PC-9 (cell line): Measurements from ENCODE around the gene RAMP2. TPM values are rescaled to one million over a fixed set of nuclear protein-coding genes. Genes with fewer than 3 reads are reported as not detected.

ENCODE experiments used
- Bru-seq: library from RNA; stranded (reverse); fragments of 400-500 nt; gene quantifications from one replicate; lab custom pipeline; 2021; lab: Mats Ljungman, UMichigan
- BruChase-seq, 2 experiments: library from RNA; stranded (reverse); fragments of 400-500 nt; gene quantifications; one replicate each; lab custom pipeline; 2021; lab: Mats Ljungman, UMichigan
- BruUV-seq: library from RNA; stranded (reverse); fragments of 400-500 nt; replicated peaks from 2 replicates; lab custom pipeline; 2021; lab: Mats Ljungman, UMichigan
- CTCF ChIA-PET: fragments of 300-600 bp; sonication (Branson Sonifier 250); formaldehyde crosslinking; loops from one replicate; lab custom pipeline; 2022; ENCODE audit warnings: antibody characterized with exemption; lab: Charles Lee
- POLR2A ChIA-PET: fragments of 300-600 bp; sonication (Branson Sonifier 250); formaldehyde crosslinking; loops from one replicate; lab custom pipeline; 2022; ENCODE audit warnings: antibody characterized with exemption; ENCODE audit not compliant: unreplicated experiment; lab: Charles Lee
- DNase-seq, 2 experiments: peaks; one replicate each; pipeline versions ENCODE4 v3.0.0 to v3.0.0-alpha.2; 2015 to 2022; ENCODE audit warnings: mixed read lengths in 1 of 2
- H2AFZ ChIP-seq: fragments of 200-600 bp; sonication (generic); 2 replicates; pipeline ENCODE4 v1.8.1; 2017; ENCODE audit warnings: antibody characterized with exemption
- H3F3A ChIP-seq: fragments of 200-600 bp; sonication (generic); 2 replicates; pipeline ENCODE4 v1.8.1; 2017; ENCODE audit warnings: antibody characterized with exemption, mild to moderate bottlenecking, low read depth; ENCODE audit not compliant: insufficient read depth
- H3K27ac ChIP-seq: fragments of 200-600 bp; sonication (generic); 2 replicates; pipeline ENCODE4 v1.6.1; 2016; ENCODE audit warnings: mixed run types
- H3K27me3 ChIP-seq: fragments of 200-600 bp; sonication (generic); 2 replicates; pipeline ENCODE4 v1.6.1; 2016; ENCODE audit warnings: low read depth, mixed run types; ENCODE audit not compliant: insufficient read depth
- H3K36me3 ChIP-seq: fragments of 200-600 bp; sonication (generic); 2 replicates; pipeline ENCODE4 v1.6.1; 2016; ENCODE audit warnings: low read depth, mixed run types
- H3K4me1 ChIP-seq: fragments of 200-600 bp; sonication (generic); replicated peaks from 2 replicates; pipeline ENCODE4 v1.6.1; 2016; ENCODE audit warnings: mixed run types; ENCODE audit not compliant: insufficient read depth
- H3K4me2 ChIP-seq: fragments of 200-600 bp; sonication (generic); 2 replicates; pipeline ENCODE4 v1.6.1; 2017; ENCODE audit warnings: mixed run types
- H3K4me3 ChIP-seq: fragments of 200-600 bp; sonication (generic); 2 replicates; pipeline ENCODE4 v1.6.1; 2016; ENCODE audit warnings: mixed run types
- H3K79me2 ChIP-seq: fragments of 200-600 bp; sonication (generic); 2 replicates; pipeline ENCODE4 v1.6.1; 2017; ENCODE audit warnings: low read depth, mixed run types
- H3K9me2 ChIP-seq: fragments of 200-600 bp; sonication (generic); 2 replicates; pipeline ENCODE4 v1.8.1; 2017; ENCODE audit warnings: mild to moderate bottlenecking; ENCODE audit not compliant: insufficient read depth
- H3K9me3 ChIP-seq: fragments of 200-600 bp; sonication (generic); 2 replicates; pipeline ENCODE4 v1.8.1; 2016; ENCODE audit warnings: low read depth; ENCODE audit not compliant: insufficient read depth
- H4K20me1 ChIP-seq: fragments of 200-600 bp; sonication (generic); 2 replicates; pipeline ENCODE4 v1.8.1; 2017; ENCODE audit not compliant: insufficient read depth
- CTCF ChIP-seq: fragments of 200-600 bp; sonication (generic); conservative IDR thresholded peaks from 2 replicates; pipeline ENCODE4 v1.6.1; 2017; ENCODE audit warnings: mixed run types, antibody characterized with exemption, mild to moderate bottlenecking, moderate library complexity
- EZH2 ChIP-seq: fragments of 200-600 bp; sonication (generic); IDR thresholded peaks from 2 replicates; pipeline ENCODE4 v1.8.0; 2017; ENCODE audit warnings: antibody characterized with exemption, low read depth
- intact Hi-C: fragments of 100-400 bp; cut with micrococcal nuclease; formaldehyde crosslinking; loops from one replicate; pipeline ENCODE4 v1.10.0; 2022; ENCODE audit not compliant: unreplicated experiment
- long read RNA-seq: library from polyadenylated mRNA; stranded (forward); transcript quantifications from one replicate; pipeline ENCODE4 v2.0.0, GENCODE V29; 2022
- total RNA-seq: library from RNA; stranded (reverse); gene quantifications from 2 replicates; pipeline ENCODE4 v1.2.3, GENCODE V29; 2021

The RAMP2 gene
- total RNA-seq (1.1 TPM in 1 of 2 replicates, not detected in the other), Bru-seq, nascent RNA (percentile 14 among the genes with signal in this experiment), BruChase-seq, experiment 1, labeled RNA remaining after a 2-hour chase (not detected), BruChase-seq, experiment 2, labeled RNA remaining after a 6-hour chase (percentile 16 among the genes with signal in this experiment)
- long read RNA-seq, partial matches to known transcripts: 0 of 1 reads
- long read RNA-seq, other reads (novel, unspliced or antisense): 0 of 1 reads

GRCh38 chr17:42760652-42761581 is at the start of gene RAMP2:
TSS of gene RAMP2 (plus strand) at chr17:42761227. CDS start at chr17:42761262, 35 bp downstream.
- H3K36me3 ChIP-seq: no peaks in the 10 kb centered on the region
- no peaks in the 10 kb centered on the region for H3K9me3 ChIP-seq
- H3K27ac ChIP-seq: no peak within 1 kb of the TSS
- BruUV-seq: no TSS peak
- TF ChIP-seq EZH2: no peak
- POLR2A ChIA-PET: no interaction called here
- peak in 1 of 2 experiments; percentile 18 for DNase-seq
- no peaks in the 10 kb centered on the region for H3K9me2 ChIP-seq
- intact Hi-C loops: no loop called here
- H3F3A ChIP-seq: no peaks in the 10 kb centered on the region
- no peaks in the 10 kb centered on the region for H4K20me1 ChIP-seq
- CTCF ChIA-PET: no interaction called here
- H3K4me3 ChIP-seq: peak within 1 kb of the TSS; percentile 18; the same call in 1 of the 2 replicates
- no peak within 1 kb of the TSS for H2AFZ ChIP-seq
- H3K4me1 ChIP-seq: no peaks in the 10 kb centered on the region
- H3K27me3 ChIP-seq: peaks cover 17% of the 10 kb centered on the region
- peak within 1 kb of the TSS; percentile 53 for H3K4me2 ChIP-seq
- no peaks in the 10 kb centered on the region for H3K79me2 ChIP-seq

GRCh38 chr17:42720996-42721583 is 39.9 kb upstream of the RAMP2 start:
- H3K4me2 ChIP-seq: no peak overlapping the region
- no TSS peak for BruUV-seq
- H3K27me3 ChIP-seq: no peaks in the 10 kb centered on the region
- H3F3A ChIP-seq: no peaks in the 10 kb centered on the region
- TF ChIP-seq CTCF (peak; percentile 82), EZH2 (no peak)
- DNase-seq: peak in 1 of 2 experiments; percentile 5
- H3K4me3 ChIP-seq: no peak overlapping the region
- H3K36me3 ChIP-seq: no peaks in the 10 kb centered on the region
- no peaks in the 10 kb centered on the region for H3K9me2 ChIP-seq
- H2AFZ ChIP-seq: no peak overlapping the region
- ChIA-PET POLR2A (no interaction called here), CTCF (no interaction called here)
- no peaks in the 10 kb centered on the region for H4K20me1 ChIP-seq
- H3K9me3 ChIP-seq: no peaks in the 10 kb centered on the region
- intact Hi-C loops: loop anchor here (2.0 to 5.0 kb wide), 3 partner anchors 42 to 216 kb away; partner anchors contain the start of gene BECN1
- H3K79me2 ChIP-seq: no peaks in the 10 kb centered on the region
- no peaks in the 10 kb centered on the region for H3K4me1 ChIP-seq
- no peak overlapping the region for H3K27ac ChIP-seq

- no peaks in the 10 kb centered on the region for H3K9me3 ChIP-seq
- intact Hi-C loops: loop anchor here (5.0 kb wide), 2 partner anchors 99 to 214 kb away; partner anchors contain the start of gene BECN1
- POLR2A ChIA-PET: no interaction called here
These were observed 37.4 kb upstream of the RAMP2 start for GRCh38 chr17:42723636-42724035.

More at GRCh38 chr17:42723636-42724035, 37.4 kb upstream of the RAMP2 start:
- no peak overlapping the region for H3K4me2 ChIP-seq
- no peaks in the 10 kb centered on the region for H3K79me2 ChIP-seq
- CTCF ChIA-PET: no interaction called here
- H3K27me3 ChIP-seq: no peaks in the 10 kb centered on the region
- BruUV-seq: no TSS peak
- no peak overlapping the region for H3K4me3 ChIP-seq
- no peak overlapping the region for H3K27ac ChIP-seq
- H3K4me1 ChIP-seq: no peaks in the 10 kb centered on the region
- H2AFZ ChIP-seq: no peak overlapping the region
- TF ChIP-seq EZH2: no peak
- no peak for TF ChIP-seq CTCF
- H3K36me3 ChIP-seq: no peaks in the 10 kb centered on the region
- H4K20me1 ChIP-seq: no peaks in the 10 kb centered on the region
- H3F3A ChIP-seq: no peaks in the 10 kb centered on the region
- no peaks in the 10 kb centered on the region for H3K9me2 ChIP-seq
- no peak for DNase-seq
